ENCODE results near the gene ARHGEF28. TPM values are rescaled to one million over a fixed set of nuclear protein-coding genes. Genes with fewer than 3 reads are reported as not detected.

Gene ARHGEF28
- total and polyA plus RNA-seq, 2 donors (not counting 1 experiment from before 2014, with no cell fraction given), result not detected

- no peaks in the 10 kb centered on the region for H3K27me3 ChIP-seq (replicated peaks in 1 of 4; ENCODE audit: control extremely low read depth in 1 of 4, control insufficient read depth in 3 of 4, insufficient read depth in 4 of 4, low read length in 3 of 4)
- peaks cover 20% of the 10 kb centered on the region for H3K27me3 Mint-ChIP-seq
- ATAC-seq (ENCODE audit: low read depth) (no peak), DNase-seq (no peak)
- no peak overlapping the region for H3K4me2 ChIP-seq (replicated peaks; ENCODE audit: low read depth, low read length, poor library complexity, severe bottlenecking)
- H3K4me1 ChIP-seq (ENCODE audit: control insufficient read depth in 2 of 2, insufficient read depth in 2 of 2, low read length in 2 of 2), result no peaks in the 10 kb centered on the region
- no peaks in the 10 kb centered on the region for H3K79me2 ChIP-seq (ENCODE audit: control insufficient read depth, insufficient read depth, low read length)
- WGBS (ENCODE audit: insufficient coverage), result no CpG with 5 or more reads among the region's 3 CpGs
- ChIA-PET POLR2A (no interaction called here), CTCF (no interaction called here)
- no peaks in the 10 kb centered on the region for H3K9me3 ChIP-seq (ENCODE audit: control extremely low read depth in 1 of 3, control insufficient read depth in 2 of 3, insufficient read depth in 1 of 3, low read length in 2 of 3)
- no peaks in the 10 kb centered on the region for H3K9me3 Mint-ChIP-seq (ENCODE audit: insufficient read depth)
- H3K27ac ChIP-seq (ENCODE audit: low read length in 2 of 2), result no peak overlapping the region
- no peaks in the 10 kb centered on the region for H3K4me1 Mint-ChIP-seq
- H3K36me3 ChIP-seq (replicated peaks in 1 of 2; ENCODE audit: control extremely low read depth in 1 of 2, control insufficient read depth in 1 of 2, extremely low read depth in 1 of 2, insufficient read depth in 2 of 2, low read length in 1 of 2), result no peaks in the 10 kb centered on the region
- TF ChIP-seq CTCF (IDR thresholded peaks at IDR 0.05), result no peak
- no peak for TF ChIP-seq EZH2 (IDR thresholded peaks at IDR 0.05; ENCODE audit: borderline replicate concordance, insufficient read depth, low read depth, low read length, poor library complexity, severe bottlenecking)
- no peaks in the 10 kb centered on the region for H4K20me1 ChIP-seq (ENCODE audit: control insufficient read depth, insufficient read depth, low read length, poor library complexity, severe bottlenecking)
- H3K27ac Mint-ChIP-seq, result no peak overlapping the region
- no peak overlapping the region for H3K9ac ChIP-seq (ENCODE audit: low read length)
- no peak overlapping the region for H3K4me3 Mint-ChIP-seq
- intact Hi-C loops (cut with micrococcal nuclease), result no loop called here
- no peak overlapping the region for H3K4me3 ChIP-seq (ENCODE audit: control extremely low read depth in 1 of 5, extremely low read depth in 1 of 5, insufficient read depth in 1 of 5, low read depth in 2 of 5, low read length in 4 of 5)
- no peak overlapping the region for H2AFZ ChIP-seq (ENCODE audit: insufficient read depth, low read depth, low read length, poor library complexity, severe bottlenecking)
Observed at GRCh38 chr5:73716284-73716808, 90.3 kb downstream of the ARHGEF28 start.

- Mint-ChIP-seq H3K27me3 (peaks cover 20% of the 10 kb centered on the region), H3K27ac (no peak overlapping the region), H3K4me1 (no peaks in the 10 kb centered on the region), H3K9me3 (ENCODE audit: insufficient read depth) (no peaks in the 10 kb centered on the region), H3K4me3 (no peak overlapping the region)
- DNase-seq (no peak), ATAC-seq (ENCODE audit: low read depth) (no peak)
- ChIA-PET CTCF (no interaction called here), POLR2A (no interaction called here)
- H3K9me3 ChIP-seq (ENCODE audit: control extremely low read depth in 1 of 3, control insufficient read depth in 2 of 3, insufficient read depth in 1 of 3, low read length in 2 of 3), result no peaks in the 10 kb centered on the region
- no peak overlapping the region for H3K9ac ChIP-seq (ENCODE audit: low read length)
- H3K79me2 ChIP-seq (ENCODE audit: control insufficient read depth, insufficient read depth, low read length), result no peaks in the 10 kb centered on the region
- no peaks in the 10 kb centered on the region for H3K27me3 ChIP-seq (replicated peaks in 1 of 4; ENCODE audit: control extremely low read depth in 1 of 4, control insufficient read depth in 3 of 4, insufficient read depth in 4 of 4, low read length in 3 of 4)
- H3K4me2 ChIP-seq (replicated peaks; ENCODE audit: low read depth, low read length, poor library complexity, severe bottlenecking), result no peak overlapping the region
- intact Hi-C loops (cut with micrococcal nuclease), result no loop called here
- TF ChIP-seq EZH2 (IDR thresholded peaks at IDR 0.05; ENCODE audit: borderline replicate concordance, insufficient read depth, low read depth, low read length, poor library complexity, severe bottlenecking) (no peak), CTCF (IDR thresholded peaks at IDR 0.05) (no peak)
- no peak overlapping the region for H3K4me3 ChIP-seq (ENCODE audit: control extremely low read depth in 1 of 5, extremely low read depth in 1 of 5, insufficient read depth in 1 of 5, low read depth in 2 of 5, low read length in 4 of 5)
- no peak overlapping the region for H3K27ac ChIP-seq (ENCODE audit: low read length in 2 of 2)
- H3K36me3 ChIP-seq (replicated peaks in 1 of 2; ENCODE audit: control extremely low read depth in 1 of 2, control insufficient read depth in 1 of 2, extremely low read depth in 1 of 2, insufficient read depth in 2 of 2, low read length in 1 of 2), result no peaks in the 10 kb centered on the region
- no peaks in the 10 kb centered on the region for H3K4me1 ChIP-seq (ENCODE audit: control insufficient read depth in 2 of 2, insufficient read depth in 2 of 2, low read length in 2 of 2)
- H4K20me1 ChIP-seq (ENCODE audit: control insufficient read depth, insufficient read depth, low read length, poor library complexity, severe bottlenecking), result no peaks in the 10 kb centered on the region
- no peak overlapping the region for H2AFZ ChIP-seq (ENCODE audit: insufficient read depth, low read depth, low read length, poor library complexity, severe bottlenecking)
- WGBS (ENCODE audit: insufficient coverage), result 82% methylated on average over 3 of the region's 3 CpGs
Observed at GRCh38 chr5:73718762-73719161, 92.8 kb downstream of the ARHGEF28 start.

All from B cell (primary cell).